Measurements from ENCODE around the gene DNAH12. TPM values are rescaled to one million over a fixed set of nuclear protein-coding genes. Genes with fewer than 3 reads are reported as not detected.
"Not testable (repeated sequence)": the region's sequence is repeated elsewhere in the genome, so short reads cannot be mapped to it uniquely, and the experiment has no call there.

DNAH12 gene
- total and polyA plus RNA-seq, 2 experiments from 2014 or later: not detected

DNA sequence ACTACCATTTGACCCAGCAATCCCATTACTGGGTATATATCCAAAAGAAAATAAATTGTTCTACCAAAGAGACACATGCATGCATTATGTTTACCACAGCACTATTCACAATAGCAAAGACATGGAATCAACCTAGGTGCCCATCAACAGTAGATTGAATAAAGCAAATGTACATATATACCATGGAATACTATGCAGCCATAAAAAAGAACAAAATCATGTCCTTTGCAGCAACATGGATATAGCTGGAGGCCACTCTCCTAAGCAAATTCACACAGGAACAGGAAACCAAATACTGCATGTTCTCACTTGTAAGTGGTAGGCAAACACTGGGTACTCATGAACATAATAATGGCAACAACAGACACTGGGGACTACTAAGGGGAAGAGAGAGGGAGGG is 104.0 kb downstream of the DNAH12 start:
- not testable (repeated sequence) for H3K36me3 Mint-ChIP-seq (ENCODE audit: low read depth); H3K4me3 Mint-ChIP-seq; H3K9me3 Mint-ChIP-seq; H3K27me3 Mint-ChIP-seq (ENCODE audit: insufficient read depth, low read depth, poor library complexity); H2AFZ ChIP-seq; H3K9me2 ChIP-seq (ENCODE audit: insufficient read depth); DNase-seq (ENCODE audit: low spot score); H3F3A ChIP-seq (replicated peaks; ENCODE audit: low read depth); ATAC-seq; H3K36me3 ChIP-seq (ENCODE audit: insufficient read depth); H3K27me3 ChIP-seq (ENCODE audit: insufficient read depth); H3K27ac Mint-ChIP-seq; H3K4me3 ChIP-seq; H3K4me1 Mint-ChIP-seq; H3K4me1 ChIP-seq (ENCODE audit: insufficient read depth); H4K20me1 ChIP-seq (replicated peaks; ENCODE audit: insufficient read depth); H3K27ac ChIP-seq (ENCODE audit: low read depth); H3K4me2 ChIP-seq; H3K79me2 ChIP-seq (replicated peaks; ENCODE audit: insufficient read depth)

DNA sequence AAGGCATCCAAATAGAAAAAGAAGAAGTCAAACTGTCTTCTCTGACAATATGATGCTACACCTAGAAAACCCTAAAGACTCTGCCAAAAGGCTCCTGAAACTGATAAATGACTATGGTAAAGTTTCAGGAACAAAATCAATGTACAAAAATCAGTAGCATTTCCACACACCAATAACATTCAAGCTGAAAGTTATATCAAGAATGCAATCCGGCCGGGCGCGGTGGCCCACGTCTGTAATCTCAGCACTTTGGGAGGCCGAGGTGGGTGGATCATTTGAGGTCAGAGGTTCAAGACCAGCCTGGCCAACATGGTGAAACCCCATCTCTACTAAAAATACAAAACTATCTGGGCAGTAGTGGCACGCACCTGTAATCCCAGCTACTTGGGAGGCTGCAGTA is 105.7 kb downstream of the DNAH12 start:
- DNase-seq (ENCODE audit: low spot score); H3K27ac Mint-ChIP-seq; H3K4me1 Mint-ChIP-seq; H3K4me1 ChIP-seq (ENCODE audit: insufficient read depth); H3K4me3 ChIP-seq; H3K27ac ChIP-seq (ENCODE audit: low read depth); H3K36me3 Mint-ChIP-seq (ENCODE audit: low read depth); H4K20me1 ChIP-seq (replicated peaks; ENCODE audit: insufficient read depth); H3K27me3 ChIP-seq (ENCODE audit: insufficient read depth); H3K4me2 ChIP-seq; H3F3A ChIP-seq (replicated peaks; ENCODE audit: low read depth); H3K4me3 Mint-ChIP-seq; H3K36me3 ChIP-seq (ENCODE audit: insufficient read depth); H3K79me2 ChIP-seq (replicated peaks; ENCODE audit: insufficient read depth); H3K9me2 ChIP-seq (ENCODE audit: insufficient read depth); H2AFZ ChIP-seq; ATAC-seq; H3K9me3 Mint-ChIP-seq; H3K27me3 Mint-ChIP-seq (ENCODE audit: insufficient read depth, low read depth, poor library complexity): not testable (repeated sequence)

- H2AFZ ChIP-seq: no peak overlapping the region
- TF ChIP-seq, protein P1, sequence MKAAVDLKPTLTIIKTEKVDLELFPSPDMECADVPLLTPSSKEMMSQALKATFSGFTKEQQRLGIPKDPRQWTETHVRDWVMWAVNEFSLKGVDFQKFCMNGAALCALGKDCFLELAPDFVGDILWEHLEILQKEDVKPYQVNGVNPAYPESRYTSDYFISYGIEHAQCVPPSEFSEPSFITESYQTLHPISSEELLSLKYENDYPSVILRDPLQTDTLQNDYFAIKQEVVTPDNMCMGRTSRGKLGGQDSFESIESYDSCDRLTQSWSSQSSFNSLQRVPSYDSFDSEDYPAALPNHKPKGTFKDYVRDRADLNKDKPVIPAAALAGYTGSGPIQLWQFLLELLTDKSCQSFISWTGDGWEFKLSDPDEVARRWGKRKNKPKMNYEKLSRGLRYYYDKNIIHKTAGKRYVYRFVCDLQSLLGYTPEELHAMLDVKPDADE (IDR thresholded peaks at IDR 0.05): no peak
- TF ChIP-seq EZH2phosphoT487 (IDR thresholded peaks at IDR 0.05; ENCODE audit: unreplicated experiment): no peak
- no peak for TF ChIP-seq JUNB (IDR thresholded peaks at IDR 0.05; ENCODE audit: unreplicated experiment)
- TF ChIP-seq POLR2AphosphoS5 (IDR thresholded peaks at IDR 0.05; ENCODE audit: low read depth): no peak
- no peak for TF ChIP-seq STAT1 (IDR thresholded peaks at IDR 0.05; ENCODE audit: unreplicated experiment)
- no peak for TF ChIP-seq ZNF331 (CRISPR knock-in tag; IDR thresholded peaks at IDR 0.05; ENCODE audit: low read depth)
- no peak for TF ChIP-seq CREB1 (CRISPR knock-in tag; IDR thresholded peaks at IDR 0.05; ENCODE audit: low read depth)
- no peak for TF ChIP-seq EZH2 (IDR thresholded peaks at IDR 0.05; ENCODE audit: low read depth, unreplicated experiment)
- no peak for TF ChIP-seq NANOG (IDR thresholded peaks at IDR 0.05; ENCODE audit: borderline replicate concordance)
- TF ChIP-seq, protein P2, sequence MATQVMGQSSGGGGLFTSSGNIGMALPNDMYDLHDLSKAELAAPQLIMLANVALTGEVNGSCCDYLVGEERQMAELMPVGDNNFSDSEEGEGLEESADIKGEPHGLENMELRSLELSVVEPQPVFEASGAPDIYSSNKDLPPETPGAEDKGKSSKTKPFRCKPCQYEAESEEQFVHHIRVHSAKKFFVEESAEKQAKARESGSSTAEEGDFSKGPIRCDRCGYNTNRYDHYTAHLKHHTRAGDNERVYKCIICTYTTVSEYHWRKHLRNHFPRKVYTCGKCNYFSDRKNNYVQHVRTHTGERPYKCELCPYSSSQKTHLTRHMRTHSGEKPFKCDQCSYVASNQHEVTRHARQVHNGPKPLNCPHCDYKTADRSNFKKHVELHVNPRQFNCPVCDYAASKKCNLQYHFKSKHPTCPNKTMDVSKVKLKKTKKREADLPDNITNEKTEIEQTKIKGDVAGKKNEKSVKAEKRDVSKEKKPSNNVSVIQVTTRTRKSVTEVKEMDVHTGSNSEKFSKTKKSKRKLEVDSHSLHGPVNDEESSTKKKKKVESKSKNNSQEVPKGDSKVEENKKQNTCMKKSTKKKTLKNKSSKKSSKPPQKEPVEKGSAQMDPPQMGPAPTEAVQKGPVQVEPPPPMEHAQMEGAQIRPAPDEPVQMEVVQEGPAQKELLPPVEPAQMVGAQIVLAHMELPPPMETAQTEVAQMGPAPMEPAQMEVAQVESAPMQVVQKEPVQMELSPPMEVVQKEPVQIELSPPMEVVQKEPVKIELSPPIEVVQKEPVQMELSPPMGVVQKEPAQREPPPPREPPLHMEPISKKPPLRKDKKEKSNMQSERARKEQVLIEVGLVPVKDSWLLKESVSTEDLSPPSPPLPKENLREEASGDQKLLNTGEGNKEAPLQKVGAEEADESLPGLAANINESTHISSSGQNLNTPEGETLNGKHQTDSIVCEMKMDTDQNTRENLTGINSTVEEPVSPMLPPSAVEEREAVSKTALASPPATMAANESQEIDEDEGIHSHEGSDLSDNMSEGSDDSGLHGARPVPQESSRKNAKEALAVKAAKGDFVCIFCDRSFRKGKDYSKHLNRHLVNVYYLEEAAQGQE (IDR thresholded peaks at IDR 0.05; ENCODE audit: unreplicated experiment): no peak
Observed at GRCh38 chr3:57436195-57436761, 107.9 kb downstream of the DNAH12 start.

More at GRCh38 chr3:57436195-57436761, 107.9 kb downstream of the DNAH12 start:
- Histone ChIP-seq H4K20me1 (replicated peaks; ENCODE audit: insufficient read depth) (no peaks in the 10 kb centered on the region), H3K27me3 (ENCODE audit: insufficient read depth) (no peaks in the 10 kb centered on the region), H3F3A (replicated peaks; ENCODE audit: low read depth) (no peaks in the 10 kb centered on the region), H3K4me2 (no peak overlapping the region), H3K9me2 (ENCODE audit: insufficient read depth) (no peaks in the 10 kb centered on the region), H3K4me3 (no peak overlapping the region), H3K4me1 (ENCODE audit: insufficient read depth) (no peaks in the 10 kb centered on the region), H3K36me3 (ENCODE audit: insufficient read depth) (no peaks in the 10 kb centered on the region), H3K79me2 (replicated peaks; ENCODE audit: insufficient read depth) (no peaks in the 10 kb centered on the region), H3K27ac (ENCODE audit: low read depth) (no peak overlapping the region)
- ATAC-seq: no peak
- Mint-ChIP-seq H3K27me3 (ENCODE audit: insufficient read depth, low read depth, poor library complexity) (no peaks in the 10 kb centered on the region), H3K4me1 (no peaks in the 10 kb centered on the region), H3K27ac (no peak overlapping the region), H3K4me3 (no peak overlapping the region), H3K36me3 (ENCODE audit: low read depth) (no peaks in the 10 kb centered on the region), H3K9me3 (peaks cover 5% of the 10 kb centered on the region; the same call in 1 of the 3 replicates)
- no peak for DNase-seq (ENCODE audit: low spot score)

Data from GM23338 (cell line).